HG03159 (cell line): ENCODE results near the gene TFF1.

ENCODE experiments used
- ATAC-seq: cut with Tn5 transposase; IDR thresholded peaks from one replicate; pipeline ENCODE4 v1.9.1; 2021; ENCODE audit warnings: mild to moderate bottlenecking, moderate library complexity; ENCODE audit not compliant: unreplicated experiment

Gene TFF1

DNA sequence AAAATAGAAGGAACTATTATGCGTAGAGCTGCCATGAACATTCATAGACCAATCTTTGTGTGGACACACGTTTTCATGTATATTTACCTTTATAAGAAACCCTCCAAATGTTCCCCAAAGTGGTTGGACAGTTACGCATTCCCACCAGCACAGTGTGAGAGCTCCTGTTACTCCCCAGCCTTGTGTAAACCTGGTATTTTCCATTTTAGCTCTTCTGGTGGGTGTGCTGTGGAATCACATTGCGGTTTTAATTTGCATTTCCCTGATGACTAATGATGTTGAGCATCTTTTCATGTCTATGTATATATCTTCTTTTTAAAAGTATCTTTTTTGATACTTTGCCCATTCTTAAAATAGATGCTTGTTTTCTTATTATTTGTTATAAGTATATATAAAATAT lies 34.2 kb upstream of the TFF1 start:
- no peak for ATAC-seq

DNA sequence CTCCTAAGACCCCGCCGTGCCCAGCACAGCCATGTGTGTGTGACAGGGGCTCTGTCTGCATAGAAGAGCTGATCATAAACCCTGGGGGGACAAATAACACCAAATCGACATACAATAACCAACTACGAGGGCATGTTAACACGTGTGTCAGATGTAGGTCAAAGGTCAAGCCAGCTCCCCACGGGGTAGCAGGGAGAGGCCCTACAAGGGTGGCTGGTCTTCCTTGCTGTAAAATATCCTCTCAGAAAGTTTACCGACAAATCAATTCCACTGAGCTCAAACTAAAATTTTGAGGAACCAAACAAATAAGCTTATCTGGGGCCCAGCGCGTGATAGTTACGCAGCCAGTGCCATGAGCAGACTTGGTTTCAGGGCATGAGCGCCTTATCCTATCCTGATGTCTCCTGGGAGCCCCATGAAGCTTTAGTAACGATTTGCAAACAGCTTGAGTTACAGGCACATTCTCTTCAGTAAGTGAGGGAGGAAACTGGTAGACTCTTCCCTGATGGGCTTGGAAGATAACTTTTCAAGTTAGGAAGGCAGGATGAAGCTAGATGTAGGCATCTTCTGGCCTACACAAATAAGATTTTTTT lies 32.2 kb upstream of the TFF1 start:
- ATAC-seq = no peak

DNA sequence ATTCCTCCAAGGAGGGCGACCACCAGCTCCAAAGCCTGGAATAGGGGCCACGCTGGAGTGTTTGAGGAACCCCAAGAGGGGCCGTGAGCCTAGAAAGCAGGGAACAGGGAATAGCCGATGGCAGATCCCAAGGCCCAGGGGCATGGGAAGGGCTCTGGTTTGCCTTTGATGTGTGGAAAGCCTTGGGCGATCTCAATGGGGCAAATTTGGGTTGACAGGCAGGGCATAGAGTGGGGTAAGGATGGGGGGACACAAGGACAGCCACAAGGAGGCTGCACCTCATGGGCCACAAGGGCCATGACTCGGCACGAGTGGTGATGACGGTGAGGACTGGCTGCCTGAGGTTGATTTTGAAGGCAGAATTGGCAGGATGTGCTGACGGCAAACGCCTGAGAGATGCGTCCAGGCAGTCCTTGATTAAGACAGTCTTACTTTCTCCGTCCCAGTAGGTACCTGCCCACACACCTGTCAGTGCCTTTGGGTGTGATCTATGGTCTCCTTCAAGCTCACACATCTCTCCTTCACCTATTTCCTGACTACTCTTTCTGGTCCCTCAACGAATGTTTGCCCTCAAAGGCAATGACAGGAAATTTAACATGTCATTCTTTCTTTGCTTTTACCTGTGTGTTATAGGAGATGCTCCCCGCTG lies 31.5 kb upstream of the TFF1 start:
- no peak for ATAC-seq

DNA sequence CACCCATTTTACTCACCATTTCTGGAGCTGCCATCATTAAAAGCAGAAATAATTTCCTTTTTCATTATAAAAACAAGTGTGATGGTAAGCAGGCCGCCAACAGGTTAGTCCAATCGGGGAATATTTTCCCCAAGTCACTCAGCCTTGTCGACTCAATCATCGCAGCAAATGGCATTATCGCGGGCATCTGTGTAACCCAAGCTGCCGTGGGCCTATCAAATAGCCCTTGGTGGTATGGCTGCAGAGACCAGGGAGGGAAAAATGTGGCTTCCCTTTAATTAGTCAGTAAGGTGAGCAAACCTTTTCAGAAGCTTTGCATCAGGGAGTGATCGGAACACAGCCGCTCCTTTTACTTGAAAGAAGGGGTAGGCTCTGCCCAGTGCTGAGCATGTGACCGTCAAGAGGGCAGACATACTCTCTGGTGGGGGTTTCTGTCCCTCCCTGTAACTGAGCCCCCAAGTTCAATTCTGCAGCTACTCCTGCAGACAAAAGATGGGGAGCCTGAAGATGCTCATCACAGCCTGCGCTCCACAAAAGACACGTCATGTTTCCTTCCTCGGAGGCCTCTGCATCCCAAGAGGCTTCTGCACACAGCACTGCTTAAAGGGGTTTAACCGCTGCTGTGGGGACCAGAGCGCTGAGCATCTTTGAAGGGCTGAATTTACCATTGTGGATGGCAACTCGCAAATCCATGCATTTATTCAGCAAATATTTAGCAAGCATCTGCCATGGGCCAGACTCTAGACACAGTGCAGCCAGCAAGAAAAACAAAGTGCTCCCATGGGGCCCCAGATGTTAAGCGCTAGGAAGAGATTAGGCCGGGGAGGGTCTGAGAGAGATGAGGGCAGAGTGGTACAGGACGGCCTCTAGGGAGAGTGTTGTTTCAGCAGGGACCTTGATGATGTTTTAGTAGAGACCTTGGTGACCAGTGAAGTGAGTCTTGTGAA lies 30.7 kb upstream of the TFF1 start:
- ATAC-seq = no peak

DNA sequence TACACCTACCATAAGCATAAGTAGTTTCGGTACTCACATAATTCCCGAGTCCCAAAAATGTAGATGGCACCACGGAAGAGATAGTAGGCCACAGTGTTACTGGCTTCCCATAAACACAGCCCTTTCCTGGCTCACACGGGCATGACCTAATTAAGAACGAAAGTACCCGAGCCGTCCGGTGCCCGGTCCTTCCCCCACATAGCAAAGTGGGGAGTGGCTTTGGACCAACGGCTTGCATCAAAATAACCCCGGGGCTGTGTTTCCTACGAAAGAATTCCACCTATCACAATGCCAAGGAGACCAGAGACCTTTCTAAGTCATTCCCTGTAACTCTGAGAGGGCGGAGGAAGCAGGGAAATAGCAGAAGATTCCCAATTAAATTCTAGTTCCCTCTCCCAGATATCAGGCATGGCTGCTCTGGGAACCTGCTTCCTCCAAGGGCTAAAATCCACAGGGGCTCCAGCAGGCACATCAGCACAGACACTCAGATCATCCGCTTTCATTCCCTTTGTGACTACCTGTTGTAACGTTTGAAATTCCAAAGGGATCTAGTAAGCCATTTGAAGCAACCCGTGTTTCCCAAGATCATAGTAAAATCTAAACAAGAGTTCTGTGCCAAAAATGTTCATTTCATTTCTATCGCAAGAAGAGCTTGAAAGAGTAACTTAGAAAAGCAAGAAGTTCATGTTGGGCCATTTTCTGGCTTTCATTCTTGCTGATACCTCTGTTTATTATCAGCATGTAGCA lies 29.7 kb upstream of the TFF1 start, which contains the start of gene TMPRSS3:
Gene TMPRSS3 (minus strand): TSS at position 148 of the 747 bp plus-strand sequence. CDS start 635 bp downstream, outside the sequence.
- no peak for ATAC-seq

DNA sequence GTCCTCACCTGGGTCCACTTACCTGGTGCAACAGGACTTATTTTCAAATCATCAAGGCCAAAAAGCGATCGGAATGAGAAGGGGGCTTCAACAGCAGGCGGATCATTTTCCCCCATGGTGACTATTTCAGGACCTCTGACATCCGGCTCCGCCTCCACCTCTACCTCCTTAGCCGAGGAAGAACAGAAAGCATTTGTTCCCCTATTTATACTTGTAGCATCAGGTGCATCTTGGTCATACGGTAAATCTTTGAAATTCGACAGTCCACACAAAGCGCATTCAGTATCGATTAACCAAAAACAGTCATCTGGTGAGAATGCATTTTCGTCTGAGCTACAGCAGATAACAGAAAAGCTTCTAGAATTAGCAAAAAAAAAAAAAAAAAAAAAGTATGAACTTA lies 29.0 kb upstream of the TFF1 start:
- ATAC-seq = no peak

DNA sequence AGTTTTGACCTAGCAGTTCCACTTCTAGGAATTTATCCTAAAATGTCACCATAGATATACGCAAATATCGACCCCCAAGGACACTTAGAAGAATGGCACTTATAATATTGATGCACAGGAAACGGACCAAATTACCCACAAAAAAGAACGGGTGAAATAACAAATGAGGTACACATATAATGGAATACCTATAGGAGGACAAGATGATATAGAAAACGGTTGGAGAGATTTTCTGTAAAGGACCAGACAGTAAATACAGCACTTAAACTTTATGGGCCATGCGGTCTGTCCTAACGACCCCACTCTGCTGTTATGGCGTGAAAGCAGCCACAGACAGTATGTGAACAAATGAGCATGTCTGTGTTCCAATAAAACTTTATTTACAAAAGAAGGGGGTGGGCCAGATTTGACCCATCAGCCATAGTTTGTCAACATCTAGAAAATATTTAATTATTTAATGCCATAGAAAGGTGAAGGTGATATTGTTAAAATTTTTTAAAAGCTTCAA lies 27.2 kb upstream of the TFF1 start:
- no peak for ATAC-seq

DNA sequence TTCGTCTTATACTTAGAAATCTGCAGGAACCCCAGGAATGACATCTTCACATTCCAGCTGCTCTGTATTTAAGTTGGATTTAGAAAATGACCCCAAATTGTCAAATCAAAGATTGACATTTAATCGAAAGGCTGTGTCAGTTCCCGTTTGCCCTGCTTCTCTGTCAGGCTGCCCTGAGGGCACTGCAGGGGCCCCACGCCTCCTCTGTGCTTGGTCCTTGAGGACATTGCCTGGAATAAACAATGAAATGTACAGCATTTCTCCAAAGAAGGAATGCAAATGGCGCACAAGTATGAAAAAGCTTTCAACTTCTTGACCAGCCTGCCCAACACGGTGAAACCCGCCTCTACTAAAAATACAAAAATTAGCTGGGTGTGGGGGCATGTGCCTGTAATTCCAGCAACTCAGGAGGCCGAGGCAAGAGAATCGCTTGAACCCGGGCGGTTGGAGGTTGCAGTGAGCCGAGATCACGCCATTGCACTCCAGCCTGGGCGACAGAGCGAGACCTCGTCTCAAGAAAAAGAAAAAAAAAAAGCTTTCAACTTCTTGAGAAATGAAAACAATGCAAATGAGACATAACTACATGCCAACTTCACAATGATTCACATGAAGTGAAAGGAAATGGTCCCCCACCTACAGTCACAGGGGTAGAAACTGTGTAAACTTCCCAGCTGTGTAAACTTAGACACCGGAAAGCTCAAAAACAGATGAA lies 26.6 kb upstream of the TFF1 start:
- no peak for ATAC-seq

DNA sequence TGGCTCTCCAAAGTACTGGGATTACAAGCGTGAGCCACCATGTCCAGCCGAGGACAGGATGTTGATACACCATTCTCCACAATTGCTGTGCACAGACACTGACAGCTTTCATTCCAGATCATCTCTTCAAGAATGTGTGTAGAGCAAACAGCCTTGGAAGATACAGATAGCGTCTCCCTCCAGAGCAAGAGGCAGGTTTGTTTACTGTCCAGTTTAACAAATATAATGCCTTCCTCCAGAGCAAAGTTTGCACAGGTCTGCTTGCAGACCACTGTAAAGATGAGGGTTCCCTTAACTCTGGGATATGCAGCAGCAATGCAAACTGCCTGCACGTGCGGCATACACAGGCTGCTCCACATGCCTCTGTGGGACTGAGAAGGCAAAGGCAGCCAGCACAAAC lies 25.0 kb upstream of the TFF1 start:
- no peak for ATAC-seq

DNA sequence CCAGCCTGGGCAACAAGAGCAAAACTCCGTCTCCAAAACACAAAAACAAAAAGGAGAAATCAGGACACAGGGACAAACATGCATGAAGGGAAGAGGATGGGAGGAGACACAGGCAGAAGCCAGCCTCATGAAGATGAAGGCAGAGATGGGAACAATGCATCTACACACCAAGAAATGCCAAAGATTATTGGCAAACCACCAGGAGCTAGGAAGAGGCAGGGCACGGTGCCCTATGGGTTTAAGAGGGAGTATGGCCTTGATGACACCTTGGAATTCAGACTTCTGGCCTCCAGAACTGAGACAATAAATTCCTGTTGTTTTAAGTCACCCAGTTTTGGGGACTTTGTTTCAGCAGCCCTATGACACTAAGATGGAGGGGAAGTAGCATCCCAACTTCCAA lies 24.4 kb upstream of the TFF1 start:
- ATAC-seq = no peak

DNA sequence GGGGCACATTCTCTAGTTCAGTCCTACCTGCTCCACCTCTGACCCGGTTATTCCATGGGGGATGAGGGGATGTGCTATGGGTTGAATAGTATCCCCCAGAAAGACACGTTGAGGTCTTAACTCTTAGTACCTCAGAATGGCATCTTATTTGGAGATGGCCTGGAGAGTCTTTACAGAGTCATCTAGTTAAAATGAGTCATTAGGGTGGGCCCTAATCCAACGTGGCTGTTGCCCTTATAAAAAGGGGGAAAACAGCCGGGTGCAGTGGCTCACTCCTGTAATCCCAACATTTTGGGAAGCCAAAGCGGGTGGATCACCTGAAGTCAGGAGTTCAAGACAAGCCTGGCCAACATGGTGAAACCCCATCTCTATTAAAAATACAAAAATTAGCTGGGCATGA lies 23.9 kb upstream of the TFF1 start:
- ATAC-seq = no peak

DNA sequence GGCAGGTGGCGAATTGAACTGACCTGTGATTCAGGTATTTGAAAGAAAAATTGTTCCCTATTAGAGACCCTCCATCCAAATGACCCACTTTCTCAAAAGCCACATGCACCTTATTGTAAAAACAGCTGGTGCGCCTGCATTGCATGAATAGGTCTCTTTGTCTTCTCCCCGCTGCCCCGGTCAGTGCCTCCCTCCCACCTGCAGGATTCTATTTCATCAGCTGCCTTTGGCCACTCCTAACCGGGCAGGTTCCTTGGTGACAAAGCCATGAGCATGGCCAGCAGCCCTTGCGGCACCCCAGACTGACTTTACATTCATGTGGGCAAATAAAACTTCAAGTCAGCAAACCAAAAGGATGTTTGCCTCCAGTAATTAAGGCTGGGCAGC lies 23.1 kb upstream of the TFF1 start:
- ATAC-seq = no peak

DNA sequence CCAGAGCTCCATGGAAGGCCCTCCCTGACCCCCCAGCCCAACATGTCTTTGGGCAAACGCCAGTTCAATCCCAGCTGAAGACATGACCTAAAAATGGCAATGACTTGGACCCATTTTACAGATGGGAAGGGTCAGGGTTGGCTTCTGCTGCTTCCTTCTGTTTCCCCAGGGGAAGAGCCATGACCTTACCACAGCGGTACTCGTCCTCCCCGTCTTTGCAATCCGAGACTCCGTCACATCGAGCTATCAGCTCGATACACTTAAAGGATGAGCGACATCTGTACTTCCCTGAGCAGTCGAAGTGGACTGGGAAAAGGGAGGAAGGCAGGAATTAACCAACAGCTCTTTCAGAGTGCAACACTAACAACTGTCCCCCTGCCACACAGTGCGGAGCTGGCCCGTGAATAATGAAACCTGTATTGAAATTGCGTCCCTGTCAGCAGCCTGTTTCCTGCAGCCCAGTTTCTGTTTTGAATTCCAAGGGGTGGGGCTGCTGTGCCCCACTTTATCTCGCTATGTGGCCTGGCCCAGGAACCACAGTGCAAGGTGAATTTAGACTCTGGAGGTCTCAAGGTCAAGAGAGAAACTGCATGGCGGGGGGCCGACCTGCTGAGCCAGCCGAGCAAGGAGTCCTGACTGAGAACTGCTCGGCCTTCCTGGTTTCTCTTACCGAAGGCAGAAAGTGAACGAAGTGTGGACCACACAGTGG lies 22.6 kb upstream of the TFF1 start:
- ATAC-seq = no peak

DNA sequence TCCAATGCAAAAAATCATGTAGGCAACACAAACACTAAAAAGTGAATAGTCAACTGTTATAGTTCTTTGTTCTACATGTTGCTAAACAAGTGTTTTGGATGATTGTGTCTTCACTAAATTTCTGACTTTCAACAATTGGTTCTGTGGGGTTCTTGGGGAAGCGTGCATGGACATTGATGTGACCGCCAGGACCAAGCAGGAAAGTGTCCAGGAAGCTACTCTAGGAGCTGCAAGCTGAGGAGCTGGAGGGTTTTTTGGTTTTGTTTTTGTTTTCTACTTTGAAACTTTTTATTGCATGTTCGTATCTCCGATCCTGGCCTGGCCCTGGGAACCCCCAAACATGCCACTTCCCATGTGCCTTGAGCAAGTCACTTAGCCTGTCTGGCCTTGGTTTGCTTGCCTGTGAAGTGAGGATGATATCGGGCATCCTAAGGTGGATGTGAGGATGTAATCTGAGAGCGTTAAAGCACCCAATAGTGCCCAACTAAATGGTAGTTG lies 21.6 kb upstream of the TFF1 start:
- no peak for ATAC-seq

DNA sequence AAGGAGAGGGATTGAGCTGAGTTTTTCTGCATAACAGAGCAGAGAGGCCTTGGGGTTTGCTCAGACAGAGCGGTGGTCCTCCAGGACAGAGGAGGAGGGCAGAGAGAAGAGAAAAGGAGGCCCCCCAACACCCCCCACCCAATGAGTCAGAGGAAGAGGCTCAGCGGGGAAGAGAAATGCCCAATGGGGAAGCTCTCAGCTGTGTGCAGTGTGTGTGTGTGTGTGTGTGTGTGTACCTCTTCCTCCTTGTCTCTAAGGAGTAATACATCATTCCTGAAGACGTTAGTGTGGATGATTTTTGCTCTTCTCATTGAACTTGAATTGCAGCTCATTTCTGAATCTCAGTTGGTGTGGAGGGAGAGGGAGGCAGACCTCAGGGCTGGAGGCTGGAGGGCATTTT lies 20.8 kb upstream of the TFF1 start:
- ATAC-seq = no peak

DNA sequence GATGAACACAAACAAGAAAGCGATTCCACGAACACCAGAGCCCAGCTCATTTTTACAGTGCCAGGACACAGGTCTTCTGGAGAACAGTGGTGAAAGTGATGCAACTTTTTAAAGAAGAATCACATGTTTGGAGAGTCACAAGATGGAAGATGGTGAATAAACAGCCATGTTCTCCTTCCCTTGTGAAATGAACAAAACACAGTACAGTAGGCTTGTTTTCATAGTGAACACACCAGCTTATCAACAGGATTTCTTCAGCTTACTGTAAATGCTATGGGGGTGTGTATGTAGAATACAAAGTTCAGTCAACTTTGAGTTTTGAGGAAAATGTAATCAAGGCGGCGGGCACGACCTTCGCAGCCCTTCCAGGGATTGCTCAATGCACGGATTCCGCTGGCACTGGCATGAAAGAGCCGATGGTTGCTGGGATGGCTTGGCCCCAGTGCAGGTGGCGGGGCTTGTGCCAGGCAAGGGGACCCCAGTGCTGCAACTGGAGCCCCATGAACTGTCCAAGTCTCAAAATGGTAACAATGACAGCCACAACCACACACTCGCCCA lies 19.8 kb upstream of the TFF1 start:
- no peak for ATAC-seq

DNA sequence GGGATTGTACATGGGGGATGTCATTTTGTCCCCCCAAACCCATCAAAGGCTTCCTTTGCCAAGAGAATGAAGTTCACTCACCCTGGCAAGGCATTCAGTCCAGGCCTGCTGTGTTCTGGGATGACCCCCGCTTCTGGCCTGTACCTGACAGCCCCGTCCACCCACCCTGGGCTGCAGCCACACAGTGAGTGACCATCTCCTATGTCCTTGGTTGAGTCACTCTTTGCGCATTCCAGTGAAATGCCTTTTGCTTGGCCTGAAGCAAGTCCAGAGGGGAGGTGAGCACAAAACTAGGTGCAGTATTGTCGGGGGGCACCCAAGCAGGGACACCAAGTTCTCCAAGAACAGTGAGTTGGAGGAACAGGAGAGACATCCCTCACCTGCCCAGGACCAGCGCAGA lies 19.3 kb upstream of the TFF1 start:
- ATAC-seq = no peak

DNA sequence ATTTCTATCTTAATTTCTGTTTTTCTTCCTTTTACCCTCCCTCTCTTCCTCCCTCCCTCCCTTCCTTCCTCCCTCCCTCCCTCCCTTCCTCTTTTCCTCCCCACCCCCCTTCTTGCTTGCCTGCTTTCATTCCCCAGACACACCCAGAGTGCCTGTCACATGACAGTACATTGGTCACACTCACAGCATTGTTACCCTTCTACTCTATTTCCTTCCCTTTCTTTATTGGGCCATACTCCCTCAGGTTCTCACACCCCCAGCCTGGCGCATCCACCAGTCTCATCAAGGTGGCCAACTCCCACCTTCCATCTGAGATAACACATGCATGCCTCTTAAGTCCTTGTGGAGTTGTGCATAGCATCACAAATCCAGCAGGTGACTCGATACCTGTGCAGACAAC lies 18.7 kb upstream of the TFF1 start:
- no peak for ATAC-seq
